GM12878 (cell line): ENCODE measurements around the gene LIN7B. TPM values are rescaled to one million over a fixed set of nuclear protein-coding genes. Genes with fewer than 3 reads are reported as not detected.

ENCODE experiments used
- ATAC-seq: fragments of 200-7000 bp; cut with Tn5 transposase; 3 replicates; pipeline ENCODE4 v1.9.1; 2020; ENCODE audit warnings: mild to moderate bottlenecking, moderate library complexity
- BruUV-seq: library from RNA; stranded (reverse); fragments of 400-500 nt; replicated peaks from 2 replicates; lab custom pipeline; 2021; lab: Mats Ljungman, UMichigan
- CTCF ChIA-PET: fragments of 300-600 bp; sonication (Branson Sonifier 250); formaldehyde crosslinking; extraction: SDS; loops from one replicate; lab custom pipeline; 2021; ENCODE audit warnings: inconsistent platforms; lab: Yijun Ruan, JAX
- POLR2A ChIA-PET: fragments of 350-600 bp; formaldehyde crosslinking; extraction: SDS; loops from one replicate; lab custom pipeline; 2021; ENCODE audit warnings: inconsistent platforms; lab: Charles Lee
- RAD21 ChIA-PET: fragments of 300-600 bp; sonication (Branson Sonifier 250); formaldehyde crosslinking; loops from one replicate; lab custom pipeline; 2023; ENCODE audit warnings: antibody characterized with exemption; ENCODE audit not compliant: unreplicated experiment; lab: Charles Lee
- SMC1A ChIA-PET: fragments of 300-600 bp; sonication (Branson Sonifier 250); formaldehyde crosslinking; loops from one replicate; lab custom pipeline; 2023; ENCODE audit not compliant: unreplicated experiment, uncharacterized antibody; lab: Charles Lee
- DNase-seq: peaks from one replicate; pipeline ENCODE4 v3.0.0-alpha.2; 2011; ENCODE audit warnings: low read depth, low spot score
- FAIRE-seq: peaks from 3 replicates; lab custom pipeline; 2011; peaks lifted over from hg19 to GRCh38; lab: Jason Lieb, UNC
- H2AFZ ChIP-seq: 2 replicates; pipeline ENCODE4 v1.6.0; 2011; ENCODE audit warnings: low read depth, low read length, control low read depth; ENCODE audit not compliant: control insufficient read depth
- H3K27ac ChIP-seq: 2 replicates; pipeline ENCODE4 v1.5.1; 2011; ENCODE audit warnings: control low read depth; ENCODE audit not compliant: control insufficient read depth, insufficient read depth
- H3K27me3 ChIP-seq, 2 experiments: replicated peaks in 1 of 2; 2 replicates each; pipeline versions ENCODE4 v1.6.0 to v1.6.1; 2011; ENCODE audit warnings: low read length in 1 of 2; ENCODE audit not compliant: control insufficient read depth in 2 of 2, insufficient read depth in 2 of 2
- H3K36me3 ChIP-seq, 2 experiments: 2 replicates each; pipeline ENCODE4 v1.5.1; 2011; ENCODE audit warnings: low read length in 1 of 2; ENCODE audit not compliant: control insufficient read depth in 2 of 2, insufficient read depth in 2 of 2
- H3K4me1 ChIP-seq: 2 replicates; pipeline ENCODE4 v1.6.1; 2011; ENCODE audit warnings: mild to moderate bottlenecking, low read length, moderate library complexity, mixed read lengths; ENCODE audit not compliant: control insufficient read depth, insufficient read depth
- H3K4me2 ChIP-seq: 2 replicates; pipeline ENCODE4 v1.6.0; 2011; ENCODE audit warnings: control low read depth; ENCODE audit not compliant: control insufficient read depth, insufficient read depth
- H3K4me3 ChIP-seq: fragments of 200-600 bp; sonication (generic); 2 replicates; pipeline ENCODE4 v1.5.1; 2016
- H3K79me2 ChIP-seq: 2 replicates; pipeline ENCODE4 v1.6.0; 2011; ENCODE audit warnings: low read length; ENCODE audit not compliant: control insufficient read depth, insufficient read depth
- H3K9ac ChIP-seq: 2 replicates; pipeline ENCODE4 v1.8.0; 2011; ENCODE audit warnings: low read length, control low read depth, mixed read lengths; ENCODE audit not compliant: control insufficient read depth, insufficient read depth
- H3K9me3 ChIP-seq: replicated peaks from 3 replicates; pipeline ENCODE4 v1.5.1; 2011; ENCODE audit warnings: mild to moderate bottlenecking, low read length; ENCODE audit not compliant: control insufficient read depth, insufficient read depth
- H4K20me1 ChIP-seq: 2 replicates; pipeline ENCODE4 v1.6.0; 2011; ENCODE audit not compliant: control insufficient read depth, insufficient read depth
- BCL11A ChIP-seq: IDR thresholded peaks from 2 replicates; pipeline ENCODE4 v1.6.1; 2011; ENCODE audit warnings: low read depth, low read length
- JUNB ChIP-seq: IDR thresholded peaks from 2 replicates; pipeline ENCODE4 v1.6.1; 2016; ENCODE audit warnings: antibody characterized with exemption, mild to moderate bottlenecking
- NFYB ChIP-seq: IDR thresholded peaks from 2 replicates; pipeline ENCODE4 v1.6.1; 2011; ENCODE audit warnings: low read depth, mild to moderate bottlenecking, low read length, improper control_type of control experiment, moderate library complexity; ENCODE audit not compliant: insufficient read depth
- NR2C1 ChIP-seq: fragments of 450-650 bp; IDR thresholded peaks from 2 replicates; pipeline ENCODE4 v1.6.1; 2017; ENCODE audit warnings: antibody characterized with exemption, mild to moderate bottlenecking, moderate library complexity
- NR2C2 ChIP-seq: IDR thresholded peaks from 2 replicates; pipeline ENCODE4 v1.6.1; 2011; ENCODE audit warnings: borderline replicate concordance, low read depth; ENCODE audit not compliant: control insufficient read depth, insufficient read length
- NRF1 ChIP-seq: conservative IDR thresholded peaks from 2 replicates; pipeline ENCODE4 v1.6.1; 2011; ENCODE audit warnings: mild to moderate bottlenecking, low read depth, low read length, improper control_type of control experiment
- SMC3 ChIP-seq: IDR thresholded peaks from 2 replicates; pipeline ENCODE4 v1.6.1; 2011; ENCODE audit warnings: low read length, improper control_type of control experiment, borderline replicate concordance
- SRF ChIP-seq, 2 experiments: IDR thresholded peaks; 2 replicates each; pipeline ENCODE4 v1.6.1; 2011; ENCODE audit warnings: low read depth in 2 of 2, low read length in 2 of 2, mild to moderate bottlenecking in 1 of 2, moderate library complexity in 1 of 2
- TBL1XR1 ChIP-seq: IDR thresholded peaks from 2 replicates; pipeline ENCODE4 v1.6.1; 2012; ENCODE audit warnings: low read depth, low read length, improper control_type of control experiment
- ZNF24 ChIP-seq: fragments of 450-650 bp; IDR thresholded peaks from 2 replicates; pipeline ENCODE4 v1.6.1; 2017; ENCODE audit warnings: antibody characterized with exemption, mild to moderate bottlenecking
- ZZZ3 ChIP-seq: IDR thresholded peaks from 2 replicates; pipeline ENCODE4 v1.6.1; 2011; ENCODE audit warnings: low read depth; ENCODE audit not compliant: control insufficient read depth, insufficient read length
- WGBS: methylation state at CpG from one replicate; pipeline ENCODE4 v1.1.6; 2016; ENCODE audit warnings: low lambda C conversion rate; ENCODE audit not compliant: insufficient replicate concordance, insufficient coverage; ENCODE audit errors: missing lambda C conversion rate; 5-methylcytosine and 5-hydroxymethylcytosine counted together
- in situ Hi-C: fragments of 300-500 bp; cut with MboI; formaldehyde crosslinking; loops from 9 replicates; pipeline ENCODE4 v1.14.3; 2018; ENCODE audit warnings: mixed read lengths
- intact Hi-C: fragments of 100-400 bp; cut with micrococcal nuclease; formaldehyde crosslinking; loops from one replicate; pipeline ENCODE4 v1.14.2; 2022; ENCODE audit not compliant: unreplicated experiment
- polyA plus RNA-seq, 11 experiments: library from polyadenylated mRNA; depleted of rRNA in 4 of 11; unstranded in 6 of 11; stranded (reverse) in 5 of 11; fragments of >200 nt; fragmentation: Nextera tagmentation in 4 of 11; fragmentation: Illumina TruSeq in 1 of 11; extraction: Ambion mirVana in 4 of 11; extraction: Trizol in 1 of 11; gene quantifications; 1 replicate in 1 of 11; 2 replicates in 10 of 11; pipeline versions ENCODE4 v1.2.1 to v1.2.3, GENCODE V29; 2011 to 2016; ENCODE audit warnings: inconsistent platforms in 2 of 11, missing spikeins in 2 of 11, low read depth in 1 of 11
- total RNA-seq, 4 experiments: library from RNA; depleted of rRNA in 3 of 4; stranded (reverse); fragments of >200 nt in 3 of 4; fragmentation: Illumina TruSeq in 1 of 4; extraction: Trizol in 1 of 4; gene quantifications; 2 replicates each; pipeline versions ENCODE4 v1.2.1 to v1.2.3, GENCODE V29; 2013 to 2021
- TF ChIP-seq, protein P1 (sequence below): fragments of 450-650 bp; IDR thresholded peaks from 2 replicates; pipeline ENCODE4 v1.6.1; 2018; ENCODE audit warnings: mild to moderate bottlenecking, low read depth, moderate library complexity; ENCODE audit not compliant: partially characterized antibody
- TF ChIP-seq, protein P2 (sequence below): IDR thresholded peaks from 2 replicates; pipeline ENCODE4 v1.6.1; 2011; ENCODE audit warnings: low read depth, mild to moderate bottlenecking, low read length, moderate library complexity, borderline replicate concordance; ENCODE audit errors: extremely low read depth
- TF ChIP-seq, protein P3 (sequence below): fragments of 450-650 bp; IDR thresholded peaks from 2 replicates; pipeline ENCODE4 v1.6.1; 2014; ENCODE audit warnings: mild to moderate bottlenecking
- TF ChIP-seq, protein P4 (sequence below): IDR thresholded peaks from 2 replicates; pipeline ENCODE4 v1.6.1; 2012; ENCODE audit warnings: mild to moderate bottlenecking, low read depth, low read length

LIN7B gene
- total and polyA plus RNA-seq, 10 of the 15 experiments (the other 5 are each of a cell fraction or from before 2014, with no cell fraction given) = 0.15 to 3.5 (median 1.6) TPM; not detected in 2

DNA sequence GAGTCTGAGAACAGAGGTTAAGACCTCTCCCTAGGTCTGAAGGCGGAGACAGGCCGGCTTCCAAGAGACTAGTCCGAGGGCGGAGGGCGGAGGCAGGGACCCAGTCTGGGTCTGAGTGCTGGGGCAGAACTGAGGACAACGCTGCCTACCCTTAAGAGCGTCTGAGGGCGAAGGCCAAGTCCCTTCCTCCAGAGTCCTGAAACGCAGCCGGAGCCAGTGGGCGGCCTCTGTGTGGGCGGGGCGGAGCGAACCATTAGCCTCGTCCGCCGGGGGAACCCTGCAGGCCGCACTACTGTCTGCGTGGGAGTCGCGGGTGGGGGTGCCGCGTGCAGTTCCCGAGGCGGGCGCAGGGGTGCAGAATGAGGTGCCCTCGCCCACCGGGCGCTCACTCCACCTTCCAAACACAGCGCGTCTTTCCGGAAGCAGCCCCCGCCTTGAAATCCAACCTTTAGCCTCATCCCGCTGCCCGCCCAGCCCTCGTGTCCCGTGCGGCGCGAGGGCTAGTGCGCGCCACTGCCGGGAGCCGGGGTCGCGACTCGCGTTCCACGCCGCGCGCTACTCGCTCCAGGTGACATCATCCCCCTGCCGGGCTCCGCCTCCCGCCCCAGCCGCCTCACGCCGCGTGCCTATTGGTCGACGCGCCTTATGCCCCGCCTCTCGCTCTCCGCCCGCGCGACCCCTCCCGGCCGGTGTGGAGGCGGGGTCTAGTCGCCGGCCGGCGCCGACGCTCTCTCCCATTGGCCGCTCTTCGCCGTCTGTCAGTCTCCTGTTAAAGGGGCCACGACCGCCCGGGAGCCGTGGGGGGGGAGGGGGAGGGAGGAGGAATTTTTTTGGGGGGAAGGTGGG lies 4.6 kb downstream of the LIN7B start, which contains the start of gene C19orf73:
Gene C19orf73, minus strand, starts transcription at position 579 of the 846 bp plus-strand sequence. Its CDS starts 121 bp downstream, at position 458.
- WGBS = 1% methylated on average over 81 of the region's 85 CpGs
- peak within 1 kb of the TSS; percentile 96 for H2AFZ ChIP-seq
- H3K4me3 ChIP-seq = peak within 1 kb of the TSS; percentile 60; the same call in 1 of the 2 replicates
- RAD21 ChIA-PET = no interaction called here
- CTCF ChIA-PET = interaction anchor here (0.9 to 2.8 kb wide), 2 partner anchors 13 to 27 kb away, joined by 3 to 11 read pairs; no protein-coding TSS in a partner anchor
- SMC1A ChIA-PET = no interaction called here
- intact Hi-C loops = no loop called here
- FAIRE-seq = peak; percentile 98
- peaks cover 9% of the 10 kb centered on the region for H3K4me1 ChIP-seq
- peak within 1 kb of the TSS; percentile 76 for H3K9ac ChIP-seq
- TSS peak; percentile 81 for BruUV-seq
- POLR2A ChIA-PET = interaction anchor here (1.6 kb wide), 1 partner anchor 9 kb away, joined by 4 read pairs; no protein-coding TSS in a partner anchor
- DNase-seq = peak; percentile 69
- peaks cover 7 to 8% of the 10 kb centered on the region in 2 experiments for H3K27me3 ChIP-seq
- no peaks in the 10 kb centered on the region for H3K36me3 ChIP-seq
- ATAC-seq = peak; percentile 91
- H3K9me3 ChIP-seq = no peaks in the 10 kb centered on the region
- peak within 1 kb of the TSS; percentile 75 for H3K4me2 ChIP-seq
- no peaks in the 10 kb centered on the region for H4K20me1 ChIP-seq
- peak within 1 kb of the TSS; percentile 73 for H3K27ac ChIP-seq
- H3K79me2 ChIP-seq = no peaks in the 10 kb centered on the region
- in situ Hi-C loops = no loop called here
- TF ChIP-seq ZNF24 = no peak
- TF ChIP-seq NR2C1 = peak; percentile 38; the same call in 1 of the 2 replicates
- no peak for TF ChIP-seq BCL11A
- TF ChIP-seq NR2C2 = no peak
- TF ChIP-seq ZZZ3 = no peak
- TF ChIP-seq JUNB = no peak
- 0 out of 4 replicates have a peak, but pooled peaks of 1 of the 2 experiments have one; percentile 4 for TF ChIP-seq SRF (IDR thresholded peaks at IDR 0.05; ENCODE audit: low read depth in 2 of 2, low read length in 2 of 2)
- TF ChIP-seq, protein P1, sequence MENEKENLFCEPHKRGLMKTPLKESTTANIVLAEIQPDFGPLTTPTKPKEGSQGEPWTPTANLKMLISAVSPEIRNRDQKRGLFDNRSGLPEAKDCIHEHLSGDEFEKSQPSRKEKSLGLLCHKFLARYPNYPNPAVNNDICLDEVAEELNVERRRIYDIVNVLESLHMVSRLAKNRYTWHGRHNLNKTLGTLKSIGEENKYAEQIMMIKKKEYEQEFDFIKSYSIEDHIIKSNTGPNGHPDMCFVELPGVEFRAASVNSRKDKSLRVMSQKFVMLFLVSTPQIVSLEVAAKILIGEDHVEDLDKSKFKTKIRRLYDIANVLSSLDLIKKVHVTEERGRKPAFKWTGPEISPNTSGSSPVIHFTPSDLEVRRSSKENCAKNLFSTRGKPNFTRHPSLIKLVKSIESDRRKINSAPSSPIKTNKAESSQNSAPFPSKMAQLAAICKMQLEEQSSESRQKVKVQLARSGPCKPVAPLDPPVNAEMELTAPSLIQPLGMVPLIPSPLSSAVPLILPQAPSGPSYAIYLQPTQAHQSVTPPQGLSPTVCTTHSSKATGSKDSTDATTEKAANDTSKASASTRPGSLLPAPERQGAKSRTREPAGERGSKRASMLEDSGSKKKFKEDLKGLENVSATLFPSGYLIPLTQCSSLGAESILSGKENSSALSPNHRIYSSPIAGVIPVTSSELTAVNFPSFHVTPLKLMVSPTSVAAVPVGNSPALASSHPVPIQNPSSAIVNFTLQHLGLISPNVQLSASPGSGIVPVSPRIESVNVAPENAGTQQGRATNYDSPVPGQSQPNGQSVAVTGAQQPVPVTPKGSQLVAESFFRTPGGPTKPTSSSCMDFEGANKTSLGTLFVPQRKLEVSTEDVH = no peak
- TF ChIP-seq TBL1XR1 = no peak
- TF ChIP-seq, protein P2, sequence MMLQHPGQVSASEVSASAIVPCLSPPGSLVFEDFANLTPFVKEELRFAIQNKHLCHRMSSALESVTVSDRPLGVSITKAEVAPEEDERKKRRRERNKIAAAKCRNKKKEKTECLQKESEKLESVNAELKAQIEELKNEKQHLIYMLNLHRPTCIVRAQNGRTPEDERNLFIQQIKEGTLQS = no peak
- TF ChIP-seq, protein P3, sequence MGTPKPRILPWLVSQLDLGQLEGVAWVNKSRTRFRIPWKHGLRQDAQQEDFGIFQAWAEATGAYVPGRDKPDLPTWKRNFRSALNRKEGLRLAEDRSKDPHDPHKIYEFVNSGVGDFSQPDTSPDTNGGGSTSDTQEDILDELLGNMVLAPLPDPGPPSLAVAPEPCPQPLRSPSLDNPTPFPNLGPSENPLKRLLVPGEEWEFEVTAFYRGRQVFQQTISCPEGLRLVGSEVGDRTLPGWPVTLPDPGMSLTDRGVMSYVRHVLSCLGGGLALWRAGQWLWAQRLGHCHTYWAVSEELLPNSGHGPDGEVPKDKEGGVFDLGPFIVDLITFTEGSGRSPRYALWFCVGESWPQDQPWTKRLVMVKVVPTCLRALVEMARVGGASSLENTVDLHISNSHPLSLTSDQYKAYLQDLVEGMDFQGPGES = no peak
- TF ChIP-seq NFYB = peak; percentile 79
- TF ChIP-seq, protein P4, sequence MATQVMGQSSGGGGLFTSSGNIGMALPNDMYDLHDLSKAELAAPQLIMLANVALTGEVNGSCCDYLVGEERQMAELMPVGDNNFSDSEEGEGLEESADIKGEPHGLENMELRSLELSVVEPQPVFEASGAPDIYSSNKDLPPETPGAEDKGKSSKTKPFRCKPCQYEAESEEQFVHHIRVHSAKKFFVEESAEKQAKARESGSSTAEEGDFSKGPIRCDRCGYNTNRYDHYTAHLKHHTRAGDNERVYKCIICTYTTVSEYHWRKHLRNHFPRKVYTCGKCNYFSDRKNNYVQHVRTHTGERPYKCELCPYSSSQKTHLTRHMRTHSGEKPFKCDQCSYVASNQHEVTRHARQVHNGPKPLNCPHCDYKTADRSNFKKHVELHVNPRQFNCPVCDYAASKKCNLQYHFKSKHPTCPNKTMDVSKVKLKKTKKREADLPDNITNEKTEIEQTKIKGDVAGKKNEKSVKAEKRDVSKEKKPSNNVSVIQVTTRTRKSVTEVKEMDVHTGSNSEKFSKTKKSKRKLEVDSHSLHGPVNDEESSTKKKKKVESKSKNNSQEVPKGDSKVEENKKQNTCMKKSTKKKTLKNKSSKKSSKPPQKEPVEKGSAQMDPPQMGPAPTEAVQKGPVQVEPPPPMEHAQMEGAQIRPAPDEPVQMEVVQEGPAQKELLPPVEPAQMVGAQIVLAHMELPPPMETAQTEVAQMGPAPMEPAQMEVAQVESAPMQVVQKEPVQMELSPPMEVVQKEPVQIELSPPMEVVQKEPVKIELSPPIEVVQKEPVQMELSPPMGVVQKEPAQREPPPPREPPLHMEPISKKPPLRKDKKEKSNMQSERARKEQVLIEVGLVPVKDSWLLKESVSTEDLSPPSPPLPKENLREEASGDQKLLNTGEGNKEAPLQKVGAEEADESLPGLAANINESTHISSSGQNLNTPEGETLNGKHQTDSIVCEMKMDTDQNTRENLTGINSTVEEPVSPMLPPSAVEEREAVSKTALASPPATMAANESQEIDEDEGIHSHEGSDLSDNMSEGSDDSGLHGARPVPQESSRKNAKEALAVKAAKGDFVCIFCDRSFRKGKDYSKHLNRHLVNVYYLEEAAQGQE = no peak
- no peak for TF ChIP-seq NRF1
- no peak for TF ChIP-seq SMC3
